Ishikawa (cell line): ENCODE measurements around the gene DBN1.

Source experiments
- CEBPB ChIP-seq: IDR thresholded peaks from 2 replicates; pipeline ENCODE4 v1.6.1; 2012
- EP300 ChIP-seq: IDR thresholded peaks from 2 replicates; pipeline ENCODE4 v1.6.1; 2012; ENCODE audit warnings: borderline replicate concordance
- MAX ChIP-seq: IDR thresholded peaks from 2 replicates; pipeline ENCODE4 v1.6.1; 2012
- RAD21 ChIP-seq: IDR thresholded peaks from 2 replicates; pipeline ENCODE4 v1.6.1; 2012; ENCODE audit warnings: low read depth
- REST ChIP-seq: IDR thresholded peaks from 2 replicates; pipeline ENCODE4 v1.6.1; 2012; ENCODE audit warnings: low read depth, mild to moderate bottlenecking
- TAF1 ChIP-seq: IDR thresholded peaks from 2 replicates; pipeline ENCODE4 v1.6.1; 2012; ENCODE audit warnings: low read depth, mild to moderate bottlenecking
- YY1 ChIP-seq: IDR thresholded peaks from 2 replicates; pipeline ENCODE4 v1.6.1; 2012; ENCODE audit warnings: low read depth
- ZBTB7A ChIP-seq: IDR thresholded peaks from 2 replicates; pipeline ENCODE4 v1.6.1; 2012; ENCODE audit warnings: low read depth

- no peak for TF ChIP-seq ZBTB7A
- no peak for TF ChIP-seq CEBPB
- no peak for TF ChIP-seq YY1
- TF ChIP-seq REST = no peak
- TF ChIP-seq RAD21 = no peak
- TF ChIP-seq TAF1 = no peak
- no peak for TF ChIP-seq MAX
- no peak for TF ChIP-seq EP300
Observed at GRCh38 chr5:177440990-177441780, 32.2 kb downstream of the DBN1 start.
